ENCODE measurements around the gene FOXA3. TPM values are rescaled to one million over a fixed set of nuclear protein-coding genes. Genes with fewer than 3 reads are reported as not detected.

Gene FOXA3
- total RNA-seq, 1 experiment from 2014 or later = 5.8 TPM

- TF ChIP-seq, protein P1, sequence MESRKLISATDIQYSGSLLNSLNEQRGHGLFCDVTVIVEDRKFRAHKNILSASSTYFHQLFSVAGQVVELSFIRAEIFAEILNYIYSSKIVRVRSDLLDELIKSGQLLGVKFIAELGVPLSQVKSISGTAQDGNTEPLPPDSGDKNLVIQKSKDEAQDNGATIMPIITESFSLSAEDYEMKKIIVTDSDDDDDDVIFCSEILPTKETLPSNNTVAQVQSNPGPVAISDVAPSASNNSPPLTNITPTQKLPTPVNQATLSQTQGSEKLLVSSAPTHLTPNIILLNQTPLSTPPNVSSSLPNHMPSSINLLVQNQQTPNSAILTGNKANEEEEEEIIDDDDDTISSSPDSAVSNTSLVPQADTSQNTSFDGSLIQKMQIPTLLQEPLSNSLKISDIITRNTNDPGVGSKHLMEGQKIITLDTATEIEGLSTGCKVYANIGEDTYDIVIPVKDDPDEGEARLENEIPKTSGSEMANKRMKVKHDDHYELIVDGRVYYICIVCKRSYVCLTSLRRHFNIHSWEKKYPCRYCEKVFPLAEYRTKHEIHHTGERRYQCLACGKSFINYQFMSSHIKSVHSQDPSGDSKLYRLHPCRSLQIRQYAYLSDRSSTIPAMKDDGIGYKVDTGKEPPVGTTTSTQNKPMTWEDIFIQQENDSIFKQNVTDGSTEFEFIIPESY (IDR thresholded peaks at IDR 0.05; ENCODE audit: extremely low read depth, insufficient replicate concordance, low read length) = no peak
- no peak for TF ChIP-seq SRF (IDR thresholded peaks at IDR 0.05; ENCODE audit: low read depth)
- TF ChIP-seq CEBPB (IDR thresholded peaks at IDR 0.05; ENCODE audit: low read depth) = no peak
- no peak for TF ChIP-seq SIN3A (IDR thresholded peaks at IDR 0.05; ENCODE audit: low read depth)
- no peak for TF ChIP-seq ZFX (IDR thresholded peaks at IDR 0.05)
Observed at GRCh38 chr19:45817725-45818301, 46.3 kb upstream of the FOXA3 start (continued).

DNA sequence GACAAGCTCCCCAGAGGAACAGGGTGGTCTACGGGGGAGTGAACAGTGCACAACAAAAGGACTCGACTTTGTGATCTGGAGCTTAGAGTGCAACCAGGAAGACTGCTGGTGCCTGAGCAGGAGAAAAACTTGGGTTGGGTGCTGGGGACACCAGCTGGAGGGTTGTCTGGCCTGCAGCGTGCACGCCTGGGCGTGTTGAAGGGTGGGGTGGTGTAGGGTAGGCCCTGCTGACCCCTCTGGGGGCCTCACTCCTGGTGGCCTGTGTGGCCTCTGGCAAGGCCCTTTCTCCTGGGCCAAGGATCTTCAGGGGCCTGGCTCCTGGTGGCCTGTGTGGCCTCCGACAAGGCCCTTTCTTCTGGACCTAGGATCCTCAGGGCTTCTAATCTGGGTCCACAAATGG lies 44.4 kb upstream of the FOXA3 start:
- intact Hi-C loops (cut with micrococcal nuclease) = no loop called here

More for the DNA sequence above, 44.4 kb upstream of the FOXA3 start:
- ATAC-seq = no peak
- BruUV-seq (replicated peaks) = no TSS peak
- no peaks in the 10 kb centered on the region for H4K20me1 ChIP-seq (ENCODE audit: insufficient read depth)
- H3K36me3 ChIP-seq (ENCODE audit: control insufficient read depth in 1 of 2, insufficient read depth in 2 of 2, low read length in 2 of 2) = peaks cover 12 to 24% of the 10 kb centered on the region in 2 experiments; a peak in 3 of 4 replicates
- peaks cover 3 to 11% of the 10 kb centered on the region in 2 experiments; a peak in 3 of 4 replicates for H3K4me1 ChIP-seq (ENCODE audit: control insufficient read depth in 1 of 2, insufficient read depth in 2 of 2, low read length in 2 of 2)
- ChIA-PET POLR2A (no interaction called here), RAD21 (ENCODE audit: low non-redundant PET in 1 of 2, low total read pairs in 2 of 2, uncharacterized antibody in 2 of 2, unreplicated experiment in 2 of 2) (no interaction called here), CTCF (no interaction called here)
- H3K9me3 ChIP-seq (ENCODE audit: control insufficient read depth in 1 of 2, insufficient read depth in 1 of 2, low read depth in 1 of 2, low read length in 2 of 2) = no peaks in the 10 kb centered on the region
- DNase-seq (ENCODE audit: low read depth, low spot score) = no peak
- no peak overlapping the region for H3K27ac ChIP-seq (ENCODE audit: low read depth, low read length)
- no peak overlapping the region for H3K9ac ChIP-seq (ENCODE audit: low read length)
- no peak overlapping the region for H3K4me2 ChIP-seq (ENCODE audit: low read length)
- no peak overlapping the region for H2AFZ ChIP-seq (ENCODE audit: low read depth, low read length, poor library complexity, severe bottlenecking)
- no peaks in the 10 kb centered on the region for H3K9me2 ChIP-seq (ENCODE audit: insufficient read depth)
- H3K4me3 ChIP-seq (replicated peaks in 1 of 2; ENCODE audit: low read depth in 1 of 2, low read length in 2 of 2) = no peak overlapping the region
- no peaks in the 10 kb centered on the region for H3K79me2 ChIP-seq (ENCODE audit: insufficient read depth, low read length)
- no peak for TF ChIP-seq CBX3 (IDR thresholded peaks at IDR 0.05; ENCODE audit: low read depth)
- no peak for TF ChIP-seq EZH2phosphoT487 (IDR thresholded peaks at IDR 0.05; ENCODE audit: borderline replicate concordance)
- TF ChIP-seq TCF7L2 (IDR thresholded peaks at IDR 0.05; ENCODE audit: borderline replicate concordance, extremely low read depth, insufficient read depth, insufficient read length) = no peak
- no peak for TF ChIP-seq FOSL1 (IDR thresholded peaks at IDR 0.05; ENCODE audit: low read depth)
- no peak for TF ChIP-seq SRF (IDR thresholded peaks at IDR 0.05; ENCODE audit: low read depth)
- no peak for TF ChIP-seq RAD21 (IDR thresholded peaks at IDR 0.05; ENCODE audit: low read depth)
- TF ChIP-seq ZFX (IDR thresholded peaks at IDR 0.05) = no peak
- no peaks in the 10 kb centered on the region for H3K27me3 ChIP-seq (ENCODE audit: insufficient read depth, low read length)
